HG02763 (cell line): ENCODE measurements around the gene TSN.

ENCODE experiments used
- ATAC-seq: cut with Tn5 transposase; IDR thresholded peaks from one replicate; pipeline ENCODE4 v1.9.1; 2021; ENCODE audit warnings: mild to moderate bottlenecking, moderate library complexity; ENCODE audit not compliant: unreplicated experiment

The TSN gene

DNA sequence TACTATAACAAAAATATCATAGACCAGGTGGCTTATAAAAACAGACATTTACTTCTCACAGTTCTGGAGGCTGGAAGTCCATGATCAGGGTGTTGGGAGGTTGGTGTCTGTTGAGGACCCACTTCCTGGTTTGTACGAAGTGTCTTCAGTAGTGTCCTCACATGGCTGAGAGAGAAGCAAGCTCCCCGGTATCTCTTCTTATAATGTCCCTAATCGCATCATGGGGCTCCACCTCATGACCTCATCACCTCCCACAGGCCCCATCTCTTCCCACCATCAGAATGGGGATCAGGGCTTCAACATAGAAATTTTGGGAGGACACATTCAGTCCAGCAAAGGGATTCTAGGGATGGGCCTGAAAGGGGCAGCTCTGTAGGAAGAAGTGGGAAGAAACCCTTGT, 14.0 kb upstream of the TSN start:
- no peak for ATAC-seq

DNA sequence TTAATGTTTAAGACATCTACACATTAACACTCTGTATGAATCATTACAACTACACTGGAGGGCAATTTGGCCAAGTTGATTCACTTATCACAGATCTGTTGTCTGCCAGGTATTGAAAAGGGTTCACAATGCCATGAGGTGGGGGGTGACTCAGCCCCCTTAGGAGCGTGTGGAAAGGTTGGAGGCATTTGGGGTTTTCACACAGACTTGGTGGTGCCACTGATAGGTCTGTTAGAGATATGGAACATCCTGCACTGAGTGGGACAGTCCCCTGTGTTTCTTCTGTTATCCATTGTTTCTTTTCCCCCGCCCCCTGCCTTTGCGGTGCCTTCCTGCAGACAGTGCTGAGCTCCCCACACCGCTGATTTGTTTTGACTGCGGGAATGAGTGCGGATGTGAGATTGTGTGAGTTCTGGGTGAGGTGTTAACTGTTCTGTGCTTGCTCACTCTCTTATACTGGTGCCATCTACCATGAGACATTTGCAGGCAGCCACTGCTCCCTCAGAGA, 9.3 kb upstream of the TSN start:
- ATAC-seq, result no peak

DNA sequence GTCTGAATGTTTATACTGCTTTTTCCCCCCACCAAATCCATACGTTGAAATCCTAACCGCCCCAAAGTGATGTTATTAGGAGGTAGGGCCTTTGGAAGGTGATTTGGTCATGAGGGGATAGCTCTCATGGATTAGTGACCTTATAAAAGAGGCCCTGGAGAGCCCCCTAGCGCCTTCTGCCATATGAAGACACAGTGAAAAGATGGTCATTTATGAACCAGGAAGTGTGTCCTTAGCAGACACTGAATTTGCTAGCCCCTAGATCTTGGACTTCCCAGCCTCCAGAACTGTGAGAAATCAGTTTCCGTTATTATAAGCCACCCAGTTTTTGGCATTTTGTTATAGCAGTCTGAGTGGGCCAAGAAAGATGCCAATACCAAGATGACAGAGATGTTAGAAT, 7.2 kb upstream of the TSN start:
- ATAC-seq, result no peak

DNA sequence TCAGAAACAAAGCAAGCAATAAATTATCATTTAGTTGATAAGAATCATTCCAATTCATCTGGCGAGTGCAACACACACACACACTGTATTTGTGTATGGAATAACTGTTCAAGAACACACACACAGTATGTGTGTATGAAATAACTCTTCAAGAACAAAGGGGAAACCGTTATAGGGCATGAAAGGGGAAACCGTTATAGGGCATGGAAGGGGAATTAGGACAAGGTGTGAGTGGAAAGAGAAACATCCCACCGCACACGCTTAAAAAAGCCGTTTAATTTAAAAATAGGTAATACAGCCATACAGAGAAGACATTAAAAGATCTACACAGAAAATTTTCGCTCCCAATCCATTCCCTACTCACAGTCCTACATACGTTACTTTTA, 607 bp upstream of the TSN start:
- no peak for ATAC-seq

DNA sequence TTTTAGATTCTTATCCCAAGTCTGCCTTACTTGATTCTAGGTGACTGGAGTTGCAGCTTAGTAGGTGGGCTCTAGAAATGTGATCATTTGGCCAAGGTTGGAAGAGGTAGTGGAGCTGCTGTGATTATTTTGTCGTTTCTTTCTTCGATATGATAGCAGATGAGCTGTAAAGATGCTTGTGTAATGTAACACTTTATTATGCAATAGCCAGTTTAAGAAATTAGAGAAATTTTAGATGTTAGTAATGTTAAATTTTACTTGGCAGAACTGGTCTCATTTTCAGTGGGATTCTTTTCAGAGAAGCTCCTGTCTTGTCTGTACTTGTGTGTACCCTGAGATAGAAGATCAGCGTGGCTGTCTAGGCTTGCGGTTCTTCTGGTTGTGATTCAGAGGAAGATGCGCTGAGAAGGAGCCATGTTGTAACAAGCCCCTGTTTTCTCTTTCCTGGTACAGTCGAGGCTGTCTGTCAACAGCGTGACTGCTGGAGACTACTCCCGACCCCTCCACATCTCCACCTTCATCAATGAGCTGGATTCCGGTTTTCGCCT, 9.3 kb downstream of the TSN start:
- ATAC-seq, result no peak

DNA sequence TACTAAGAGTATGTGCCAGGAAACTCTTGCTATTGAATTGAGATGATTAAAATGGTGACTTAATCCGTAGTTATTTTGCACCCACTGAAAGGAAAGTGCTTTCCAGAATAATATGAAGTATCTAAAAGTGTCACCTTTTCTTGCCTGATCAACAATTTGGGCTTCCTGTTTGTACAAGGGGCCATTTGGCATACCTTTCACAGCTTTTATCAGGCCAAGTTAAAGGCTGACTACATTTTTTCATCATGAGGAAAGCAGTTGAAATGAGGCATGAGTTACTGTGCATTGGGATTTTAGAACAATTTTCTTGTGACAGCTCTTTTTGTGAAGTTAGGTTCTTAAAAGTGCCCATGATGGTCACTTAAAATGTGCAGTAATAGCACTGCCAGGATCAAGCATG, 11.2 kb downstream of the TSN start:
- ATAC-seq, result no peak

DNA sequence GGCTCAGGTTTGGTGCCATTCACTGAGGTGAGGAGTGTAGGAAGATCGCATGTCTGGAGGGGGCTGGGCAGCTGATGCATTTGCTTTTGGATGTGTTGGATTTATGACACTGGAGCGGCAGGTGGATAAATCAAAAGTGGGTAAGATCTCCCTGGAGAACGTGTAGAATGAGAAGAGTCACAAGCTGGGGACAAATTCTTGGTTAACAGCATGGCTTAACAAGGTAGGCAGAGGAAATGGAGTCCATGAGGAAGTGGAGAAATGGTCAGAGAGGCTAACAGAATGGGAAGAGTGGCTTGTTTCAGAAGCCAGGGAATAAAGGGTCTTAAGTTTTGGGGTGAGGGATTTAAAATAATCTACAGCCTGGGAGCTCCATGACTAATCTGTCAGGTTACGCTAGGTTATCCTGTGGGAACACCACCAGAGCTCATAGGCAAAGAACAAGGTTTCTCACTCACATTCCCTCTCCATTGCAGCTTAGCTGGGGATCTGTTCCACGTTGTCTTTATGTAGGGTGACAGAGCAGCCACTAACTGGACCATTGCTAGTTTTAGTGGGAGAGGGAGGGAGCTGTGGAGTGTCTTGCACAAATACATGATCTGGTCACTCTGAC, 12.8 kb downstream of the TSN start:
- ATAC-seq, result no peak

DNA sequence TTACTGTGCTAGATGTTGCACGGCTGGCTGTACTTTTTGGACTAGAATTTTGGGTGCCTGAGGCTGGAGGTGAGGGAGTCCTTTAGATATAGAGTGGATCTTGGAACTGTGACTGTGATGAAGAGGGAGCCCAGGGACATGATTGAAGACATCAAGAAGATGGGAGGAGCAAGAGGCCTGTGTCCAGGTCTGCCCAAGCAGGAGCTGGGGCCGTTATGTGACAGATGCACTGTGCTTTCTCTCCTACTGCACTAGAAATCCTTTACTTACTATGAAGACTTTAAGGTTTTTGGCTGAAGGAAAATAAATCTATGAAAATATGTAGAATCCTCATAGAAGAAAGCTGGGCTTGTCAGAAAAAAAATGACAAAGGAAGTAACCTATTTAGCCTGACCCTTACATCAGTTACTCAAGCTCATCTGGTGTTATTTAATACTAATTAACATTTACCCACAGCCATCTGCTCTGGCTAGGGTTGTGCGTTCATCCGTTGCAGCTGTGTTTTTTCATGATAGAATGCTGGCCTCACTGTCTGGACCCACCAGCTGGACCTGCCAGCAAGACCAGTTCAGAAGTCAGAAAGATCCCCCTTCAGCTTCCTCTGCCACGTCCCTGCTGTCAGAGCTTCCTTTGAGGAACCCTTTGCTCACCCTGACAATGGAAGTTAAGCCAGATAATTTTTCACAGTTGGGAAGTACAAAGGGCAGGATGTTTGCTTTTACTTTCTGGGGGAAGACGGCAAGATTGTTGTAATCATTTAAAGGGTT, 16.7 kb downstream of the TSN start:
- no peak for ATAC-seq

DNA sequence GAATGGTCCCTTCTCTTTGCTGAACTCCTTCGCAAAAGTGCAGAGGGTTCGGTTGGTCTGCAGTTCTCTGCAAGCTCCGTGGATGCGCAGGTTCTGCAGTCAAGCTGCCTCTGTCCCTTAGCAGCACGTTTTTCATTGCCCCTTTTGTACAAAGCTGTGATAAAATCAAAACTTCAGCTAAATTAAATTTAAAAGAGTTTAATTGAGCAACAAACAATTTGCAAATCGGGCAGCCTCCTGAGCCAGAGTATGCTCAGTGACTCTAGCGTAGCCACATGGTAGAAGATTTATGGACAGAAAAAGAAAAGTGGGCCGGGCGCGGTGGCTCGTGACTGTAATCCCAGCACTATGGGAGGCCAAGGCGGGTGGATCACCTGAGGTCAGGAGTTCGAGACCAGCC, 18.8 kb downstream of the TSN start:
- ATAC-seq, result no peak

DNA sequence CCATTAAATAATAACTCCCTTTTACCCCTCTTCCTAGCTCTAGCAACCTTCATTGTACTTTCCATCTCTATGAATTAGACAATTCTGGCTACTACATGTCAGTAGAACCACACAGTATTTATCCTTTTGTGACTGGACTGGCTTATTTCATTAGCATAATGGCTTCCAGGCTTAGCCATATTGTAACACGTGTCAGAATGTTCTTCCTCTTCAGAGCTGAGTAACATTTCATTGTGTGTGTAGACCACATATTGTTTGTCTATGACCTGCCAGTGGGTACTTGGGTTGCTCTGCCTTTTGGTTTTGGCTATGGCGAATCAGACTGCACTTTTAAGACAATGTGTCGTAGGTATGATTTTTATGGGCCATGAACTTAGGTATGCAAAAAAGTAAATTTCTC, 20.9 kb downstream of the TSN start:
- no peak for ATAC-seq

DNA sequence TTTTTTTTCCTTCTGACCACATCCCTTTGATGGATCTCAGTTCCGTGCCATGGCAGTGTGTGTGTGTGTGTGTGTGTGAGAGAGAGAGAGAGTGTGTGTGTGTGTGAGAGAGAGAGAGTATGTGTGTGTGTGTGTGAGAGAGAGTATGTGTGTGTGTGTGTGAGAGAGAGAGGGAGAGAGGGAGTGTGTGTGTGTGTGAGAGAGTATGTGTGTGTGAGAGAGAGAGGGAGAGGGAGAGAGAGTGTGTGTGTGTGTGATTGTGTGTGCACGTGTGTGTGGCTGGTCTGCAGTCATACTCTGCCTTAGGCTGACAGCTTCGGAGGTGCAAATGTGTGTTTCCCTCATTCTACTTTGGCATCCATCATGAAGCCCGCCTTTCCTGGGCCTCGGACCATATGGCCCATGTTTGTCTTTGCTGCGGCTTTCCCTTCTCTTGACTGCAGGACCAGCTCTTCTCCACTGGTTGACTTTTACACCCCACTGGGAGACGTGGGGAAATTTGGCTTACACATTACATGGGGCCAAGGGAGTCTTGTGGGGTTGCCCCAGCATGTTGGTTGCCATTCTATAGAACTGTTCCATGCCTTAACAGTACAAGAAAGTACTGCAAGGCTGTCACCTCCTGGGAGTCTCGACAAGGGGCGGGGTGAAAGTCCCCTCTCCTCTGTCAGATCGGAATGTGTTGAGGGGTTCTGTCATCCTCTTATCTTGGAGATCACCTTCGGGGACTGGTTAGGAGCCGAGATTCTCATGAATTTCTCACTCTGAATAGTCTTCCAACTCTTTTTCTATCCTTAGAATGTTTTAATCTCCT, 21.6 kb downstream of the TSN start:
- ATAC-seq, result no peak

DNA sequence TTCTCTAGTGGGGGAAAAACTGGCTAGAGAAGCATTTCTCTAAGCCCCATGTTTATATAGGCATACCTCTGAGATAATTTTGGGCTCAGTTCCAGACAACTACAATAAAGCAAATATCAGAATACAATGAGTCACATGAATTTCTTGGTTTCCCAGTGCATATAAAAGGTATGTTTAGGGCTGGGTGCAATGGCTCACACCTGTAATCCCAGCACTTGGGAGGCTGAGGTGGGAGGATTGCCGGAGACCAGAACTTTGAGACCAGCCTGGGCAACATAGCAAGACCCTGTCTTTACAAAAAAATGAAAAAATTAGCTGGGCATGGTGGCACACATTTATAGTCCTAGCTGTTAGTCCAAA, 22.2 kb downstream of the TSN start:
- ATAC-seq, result no peak

DNA sequence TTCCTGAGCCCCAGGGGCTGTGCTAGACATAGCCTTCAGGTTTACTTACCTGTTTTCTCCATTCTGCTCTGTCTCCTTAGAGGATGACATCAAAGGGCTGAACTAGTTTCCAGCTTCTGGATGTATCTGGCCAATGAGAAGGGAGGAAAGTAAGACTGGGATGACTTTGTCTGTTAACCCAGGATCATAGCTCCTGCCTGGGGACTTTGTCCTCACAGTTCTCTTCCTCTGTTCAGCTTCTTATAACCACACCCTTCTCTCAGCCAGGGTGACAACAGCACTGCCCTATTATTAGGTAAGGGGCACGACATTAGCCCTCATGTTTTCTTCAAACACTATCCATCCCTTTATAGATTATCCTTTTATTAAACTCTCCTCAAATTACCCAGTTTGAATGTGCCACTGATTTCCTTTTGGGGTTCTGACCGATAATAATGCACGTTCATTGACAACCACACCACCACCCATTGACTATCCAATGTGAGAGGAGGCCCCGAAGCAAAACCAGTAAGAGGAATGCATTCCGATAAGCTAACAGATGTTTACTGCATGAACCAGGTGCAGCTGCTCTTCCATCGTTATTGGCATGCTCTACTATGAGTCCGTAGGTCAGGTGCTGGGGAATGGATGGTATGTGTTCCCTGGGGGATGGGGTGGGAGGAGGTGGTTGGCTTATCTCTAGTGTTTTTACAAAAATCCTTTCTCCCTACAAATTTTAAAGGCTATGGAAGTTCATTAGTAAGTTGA, 23.5 kb downstream of the TSN start:
- no peak for ATAC-seq

DNA sequence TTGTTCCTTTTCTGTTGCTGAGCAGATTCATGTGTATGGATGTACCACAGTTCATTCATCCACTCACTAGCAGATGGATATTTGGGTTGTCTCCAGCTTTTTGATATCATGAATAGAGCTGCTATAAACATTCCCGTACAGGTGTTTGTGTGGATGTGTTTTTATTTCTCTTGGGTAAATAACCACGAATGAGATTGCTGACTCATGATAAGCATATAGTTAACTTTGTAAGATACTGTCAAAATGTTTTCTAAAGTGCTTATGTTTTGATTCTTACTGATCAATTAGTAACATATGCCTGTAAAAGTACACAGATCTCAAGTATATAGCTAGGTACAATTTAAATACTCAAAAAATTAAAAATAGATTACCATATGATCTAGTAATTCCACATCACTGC, 27.7 kb downstream of the TSN start:
- ATAC-seq, result no peak

DNA sequence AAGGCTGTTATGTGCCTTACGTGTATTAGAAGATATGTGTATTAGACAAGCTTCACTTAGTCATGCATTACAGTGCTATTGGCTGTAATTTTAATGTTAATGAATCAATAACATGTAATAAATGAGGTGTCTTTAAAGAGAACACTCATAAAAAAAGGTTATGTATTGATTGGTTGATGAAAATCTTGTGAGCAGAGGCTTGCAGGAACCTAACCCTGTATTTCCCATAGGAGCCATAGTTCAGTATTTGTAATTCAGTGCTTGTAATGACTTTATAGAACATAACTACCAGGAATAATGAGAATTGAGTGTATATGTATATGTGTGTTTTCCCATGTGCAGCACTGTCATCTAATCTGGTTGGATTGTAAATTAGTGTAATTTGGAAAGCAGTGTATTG, 33.2 kb downstream of the TSN start:
- ATAC-seq, result no peak

DNA sequence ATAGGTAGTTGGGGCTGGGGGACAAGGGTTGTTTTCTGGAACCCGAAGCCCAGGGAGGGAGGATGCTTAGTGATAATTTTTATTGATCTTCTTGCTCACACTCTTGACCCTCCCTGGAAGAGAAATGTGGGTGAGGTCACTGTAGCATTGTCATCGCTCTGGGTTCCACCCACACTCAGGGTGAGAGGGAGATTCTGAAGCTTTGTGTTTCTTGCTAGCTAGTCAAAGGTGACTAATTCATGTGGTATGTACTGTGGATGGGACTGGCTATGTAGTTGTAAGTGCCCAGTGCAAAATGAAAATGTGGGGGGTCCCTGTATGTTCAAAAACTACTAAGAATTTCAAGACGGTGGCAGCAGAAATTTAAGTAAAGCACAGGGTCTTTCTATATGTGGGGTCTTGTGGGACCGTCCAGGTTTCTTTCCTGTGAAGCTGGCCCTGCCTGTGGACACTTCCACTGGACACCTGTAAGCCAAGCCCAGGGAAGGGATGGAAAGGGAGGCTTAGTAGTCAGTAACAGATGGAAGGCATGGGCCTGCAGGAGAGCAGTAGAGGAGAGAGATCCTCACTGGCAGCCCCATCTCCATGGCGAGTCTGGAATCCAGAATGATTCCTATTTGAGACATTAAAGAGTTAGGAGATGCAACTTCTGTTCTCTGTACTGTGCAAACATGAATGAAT, 35.0 kb downstream of the TSN start:
- no peak for ATAC-seq

DNA sequence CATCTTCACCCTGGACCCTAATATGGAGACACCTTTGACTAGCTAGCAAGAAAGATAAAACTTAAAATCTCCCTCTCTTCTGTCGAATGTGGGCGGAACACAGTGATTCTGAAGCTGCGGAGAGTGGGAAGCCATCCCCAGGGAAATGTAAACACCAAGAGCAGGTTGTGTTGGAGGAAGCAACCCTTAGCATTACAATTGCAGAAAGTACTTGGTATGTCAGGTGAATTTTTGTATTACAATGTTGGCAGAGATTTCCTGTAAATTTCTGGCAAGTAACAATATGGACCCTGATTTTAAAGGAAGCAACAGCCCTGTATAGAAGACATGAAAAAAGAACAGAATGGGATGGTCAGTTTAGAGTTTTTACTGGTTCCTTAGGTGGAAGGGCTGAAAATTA, 35.8 kb downstream of the TSN start:
- ATAC-seq, result no peak

DNA sequence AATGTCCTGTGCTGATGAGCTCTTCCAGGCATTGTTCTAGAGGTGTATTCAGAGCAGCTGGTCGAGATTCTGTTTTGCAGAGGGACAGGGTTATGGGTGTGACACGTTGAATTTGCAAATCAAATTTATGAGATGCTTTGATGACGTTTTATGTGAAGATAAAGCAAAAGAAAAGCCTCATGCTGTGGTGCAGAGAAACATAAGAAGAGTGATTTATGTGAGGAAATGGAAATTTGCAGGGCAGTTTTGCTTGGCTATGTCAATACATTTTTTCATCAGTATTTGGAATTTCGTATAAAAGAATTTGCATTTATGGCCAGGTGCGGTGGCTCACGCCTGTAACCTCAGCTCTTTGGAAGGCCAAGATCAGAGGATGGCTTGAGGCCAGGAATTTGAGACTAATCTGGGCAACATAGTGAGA, 36.4 kb downstream of the TSN start:
- no peak for ATAC-seq

DNA sequence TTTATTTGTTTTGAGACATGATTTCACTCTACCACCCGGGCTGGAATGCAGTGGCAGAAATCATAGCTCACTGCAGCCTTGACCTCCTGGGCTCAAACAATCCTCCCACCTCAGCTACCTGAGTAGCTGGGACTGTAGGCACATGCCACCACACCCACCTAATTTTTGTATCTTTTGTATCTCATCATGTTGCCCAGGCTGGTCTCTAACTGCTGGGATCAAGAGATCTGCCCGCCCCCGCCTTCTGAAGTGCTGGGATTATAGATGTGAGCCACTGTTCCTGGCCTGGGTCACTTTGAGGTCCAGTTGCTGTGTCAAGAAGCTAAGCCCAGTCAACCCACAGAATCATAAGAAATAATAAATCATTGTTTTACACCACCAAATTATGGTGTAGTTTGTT, 38.4 kb downstream of the TSN start:
- ATAC-seq, result no peak

DNA sequence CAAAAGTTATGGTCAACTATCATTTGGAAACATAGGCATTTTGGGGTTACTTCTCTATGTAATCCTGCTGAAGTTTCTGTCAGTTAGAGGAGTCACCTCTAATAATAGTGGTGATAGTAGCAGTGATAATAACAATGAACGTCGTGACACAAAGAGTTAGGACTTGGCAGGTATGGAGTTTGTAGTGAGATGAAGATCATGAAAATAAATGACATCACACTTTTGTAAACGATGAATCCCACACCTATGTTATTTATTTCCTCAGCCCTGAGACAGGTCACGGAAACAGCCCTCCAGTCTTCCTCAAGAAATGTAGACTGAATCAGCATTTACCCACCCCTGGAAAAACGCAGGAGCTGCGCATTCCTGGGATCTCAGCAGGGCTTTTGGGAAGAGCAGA, 38.8 kb downstream of the TSN start:
- no peak for ATAC-seq
